NCI-H82 treated with DMSO at 0.1 percent for 48 hours (cell line): ENCODE measurements around the gene CERS1.

Source experiments
- DNase-seq: peaks from one replicate; lab custom pipeline; 2025; ENCODE audit not compliant: unreplicated experiment; lab: John Stamatoyannopoulos, UW

CERS1 gene

DNA sequence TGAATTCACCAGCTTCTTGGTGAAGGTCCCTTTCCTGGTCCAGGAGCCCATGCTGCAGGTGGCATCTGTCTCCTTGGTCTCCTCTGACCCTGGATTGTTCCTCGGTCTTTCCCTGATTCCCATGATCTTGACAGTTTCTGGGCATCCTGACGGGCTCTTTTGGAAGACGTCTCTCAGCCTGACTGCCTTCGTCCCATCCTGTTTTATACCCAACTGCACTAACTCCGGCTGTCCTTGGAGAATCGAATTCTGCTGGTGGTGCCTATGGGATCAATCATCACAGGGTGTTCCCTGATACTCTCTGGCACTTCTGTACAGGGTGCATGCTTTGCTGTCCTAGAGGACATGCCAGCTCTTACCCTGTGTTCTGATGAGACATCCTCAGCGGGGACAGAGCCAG lies 19.1 kb downstream of the CERS1 start:
- DNase-seq: no peak

DNA sequence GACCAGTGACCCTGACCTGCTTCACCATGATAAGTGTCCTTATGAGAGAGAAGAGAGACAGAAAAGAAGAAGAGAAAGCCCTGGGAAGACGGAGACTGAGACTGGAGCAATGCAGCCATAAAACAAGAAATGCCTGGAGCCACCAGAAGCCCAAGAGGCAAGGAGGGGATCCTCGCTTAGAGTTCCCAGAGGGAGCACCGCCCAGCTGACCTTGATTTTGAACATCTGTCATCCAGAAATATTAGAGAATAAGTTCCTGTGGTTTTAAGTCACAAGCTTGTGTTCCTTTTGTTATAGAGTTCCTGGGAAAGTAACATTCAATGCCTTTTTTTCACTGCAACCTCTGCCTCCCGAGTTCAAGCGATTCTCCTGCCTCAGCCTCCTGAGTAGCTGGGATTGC lies 20.2 kb downstream of the CERS1 start:
- no peak for DNase-seq

DNA sequence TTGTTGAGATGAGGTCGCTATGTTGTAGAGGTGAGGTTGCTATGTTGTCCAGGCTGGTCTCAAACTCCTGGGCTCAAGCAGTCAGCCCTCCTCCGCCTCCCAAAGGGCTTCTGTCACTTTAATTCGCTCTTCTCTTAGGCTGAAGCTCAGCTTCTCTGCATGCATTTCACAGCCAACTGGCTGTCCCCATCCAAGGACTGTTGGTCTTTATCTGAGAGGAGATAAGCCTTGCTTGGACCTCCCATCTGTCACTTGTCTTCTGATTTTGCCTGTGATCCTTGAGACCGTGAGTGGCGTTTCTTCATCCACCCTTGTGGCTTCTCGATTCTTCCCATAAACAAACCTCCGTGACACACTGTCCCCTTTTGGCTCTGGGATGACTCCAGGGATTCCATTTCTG lies 24.4 kb downstream of the CERS1 start:
- DNase-seq: peak; percentile 62

DNA sequence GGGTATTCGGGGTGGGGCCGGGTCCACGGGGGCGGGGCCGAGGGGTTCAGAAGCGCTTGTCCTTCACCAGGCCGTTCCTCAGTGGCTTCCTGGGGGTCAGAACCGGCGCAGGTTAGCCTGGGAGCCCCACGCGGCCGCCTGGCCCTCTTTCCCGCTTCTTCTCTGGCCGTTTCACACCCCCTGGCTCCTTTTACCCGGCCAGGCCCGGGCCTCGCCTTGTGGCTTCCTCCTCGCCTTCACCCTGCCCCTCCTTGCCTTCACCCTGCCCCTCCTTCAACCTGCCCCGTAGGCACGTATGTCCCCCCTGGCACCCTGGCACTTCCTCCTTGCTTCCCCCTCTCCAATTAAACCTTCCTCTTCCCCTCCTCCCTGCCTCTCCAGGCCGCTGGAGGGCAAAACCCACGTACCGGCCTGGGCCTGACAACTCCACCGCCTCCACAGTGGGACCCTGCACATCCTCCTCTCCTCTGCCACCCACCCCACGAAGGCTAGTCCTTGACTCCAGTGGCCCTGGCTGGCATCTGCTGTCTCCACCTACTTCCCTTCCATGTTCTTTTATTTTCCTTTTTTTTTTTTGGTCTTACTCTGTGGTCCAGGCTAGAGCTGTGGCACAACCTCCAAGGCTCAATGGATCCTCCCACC lies 25.3 kb downstream of the CERS1 start:
- no peak for DNase-seq

DNA sequence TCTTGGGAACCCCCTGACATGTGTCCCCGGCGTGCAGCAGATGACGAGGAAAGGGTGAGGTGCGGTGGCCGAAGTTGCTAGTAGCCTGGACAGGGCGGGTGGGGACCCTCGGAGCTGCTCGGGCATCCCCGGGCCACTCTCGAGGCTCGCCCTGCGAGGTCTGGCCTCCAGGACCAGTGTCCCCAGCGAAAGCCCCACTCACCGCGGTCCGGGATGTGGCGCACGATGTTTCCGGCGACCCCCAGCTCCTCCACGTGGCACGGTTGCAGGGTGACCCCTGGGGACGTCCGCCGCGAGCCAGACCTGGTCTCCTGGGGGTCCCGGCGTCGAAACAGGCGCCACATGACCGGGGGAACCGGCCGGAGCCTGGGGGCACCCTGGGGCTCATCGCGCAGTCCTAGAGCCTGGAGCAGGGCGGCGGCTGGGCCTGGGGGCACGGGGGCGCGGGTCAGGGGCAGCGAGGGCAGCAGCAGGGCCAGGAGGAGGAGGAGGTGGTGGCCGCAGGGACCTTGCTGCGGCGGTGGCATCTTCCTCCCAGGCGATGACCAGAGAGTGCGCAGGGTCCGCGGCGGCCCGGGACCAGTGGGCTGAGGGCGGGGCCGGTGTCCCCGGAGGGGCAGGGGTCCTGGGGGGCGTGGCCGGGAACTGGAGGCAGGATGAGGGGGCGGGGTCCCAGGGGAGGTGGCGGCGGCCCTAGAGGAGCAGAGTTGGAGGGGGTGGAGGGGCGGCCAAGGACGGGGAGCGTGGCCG lies 26.0 kb downstream of the CERS1 start:
- DNase-seq: no peak

DNA sequence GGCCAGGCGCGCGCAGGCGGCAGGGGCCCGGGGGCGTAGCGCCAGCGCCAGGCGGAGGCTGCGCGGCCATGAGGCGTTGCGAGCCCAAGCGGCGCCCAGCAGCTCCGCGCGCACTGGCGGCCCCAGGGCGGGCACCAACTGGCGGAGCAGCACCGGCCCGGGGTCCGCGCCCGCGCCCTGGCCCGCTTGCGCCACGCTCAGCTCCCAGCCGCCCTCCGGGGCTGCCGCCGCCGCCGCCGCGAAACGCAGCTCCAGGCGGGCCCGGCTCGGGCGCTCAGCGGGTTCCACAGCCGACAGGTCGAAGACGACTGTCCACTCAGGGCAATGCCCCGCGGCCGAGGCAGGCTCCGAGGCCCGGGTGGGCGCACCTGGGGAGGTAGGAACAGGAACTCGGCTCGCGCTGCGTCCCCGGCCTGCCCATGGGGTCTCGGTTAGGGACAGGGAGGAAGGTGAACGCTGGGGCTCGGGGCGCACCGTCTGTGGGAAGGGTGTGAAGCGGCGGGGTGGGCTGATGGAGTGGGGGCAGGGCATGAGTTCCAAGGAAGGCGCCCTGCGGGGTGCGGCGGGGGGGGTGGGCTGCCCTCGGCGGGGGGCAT lies 26.8 kb downstream of the CERS1 start:
- DNase-seq: no peak

DNA sequence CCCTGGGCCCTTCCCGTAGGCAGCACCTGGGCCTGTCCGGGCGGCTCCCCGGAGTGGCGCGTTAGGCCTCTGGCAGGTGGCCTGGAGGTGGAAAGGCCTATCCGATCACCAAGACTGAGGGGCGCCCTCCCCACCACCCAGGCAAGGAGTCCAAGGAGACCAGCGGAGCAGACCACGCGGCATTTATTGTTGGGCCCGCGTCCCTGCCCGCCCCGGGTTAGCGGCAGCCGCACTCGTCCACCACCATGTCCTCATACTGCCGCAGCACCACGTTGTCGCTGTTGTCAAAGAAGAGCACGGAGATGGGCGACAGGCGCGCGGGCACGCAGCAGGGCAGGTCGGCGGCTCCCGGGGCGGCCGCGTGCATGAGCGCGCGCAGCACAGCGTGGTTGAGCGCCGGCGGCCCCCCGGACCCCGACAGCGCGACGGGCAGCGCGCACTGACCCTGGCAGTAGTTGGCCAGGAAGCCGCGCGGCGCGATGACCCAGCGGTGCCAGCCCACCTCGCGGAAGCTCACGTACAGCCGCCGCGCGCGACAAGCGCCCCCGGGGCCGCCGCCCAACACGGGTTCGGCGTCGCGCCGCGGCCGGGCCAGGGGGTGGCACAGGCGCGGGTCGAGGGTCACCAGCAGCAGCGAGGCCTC lies 27.5 kb downstream of the CERS1 start:
- no peak for DNase-seq

DNA sequence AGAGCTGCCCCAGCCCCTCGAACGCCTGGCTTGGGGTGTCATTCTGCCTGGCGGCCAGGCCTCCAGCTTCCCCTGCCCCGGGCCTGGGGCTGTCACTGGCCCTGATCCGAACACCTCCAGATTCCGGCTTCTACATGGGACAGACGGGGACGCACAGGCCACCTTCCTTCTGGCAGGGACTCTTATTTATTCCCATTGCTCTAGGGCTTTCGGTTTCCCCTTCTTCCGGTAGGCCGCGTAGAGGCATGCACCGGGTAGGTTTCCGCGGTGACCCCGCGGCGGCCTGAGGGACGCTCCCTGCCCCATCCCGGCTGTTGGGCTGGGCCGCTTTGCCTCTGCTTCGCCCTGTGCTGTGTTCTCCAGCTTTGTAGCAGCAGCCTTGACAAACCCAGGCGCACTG lies 28.2 kb downstream of the CERS1 start:
- DNase-seq: no peak

DNA sequence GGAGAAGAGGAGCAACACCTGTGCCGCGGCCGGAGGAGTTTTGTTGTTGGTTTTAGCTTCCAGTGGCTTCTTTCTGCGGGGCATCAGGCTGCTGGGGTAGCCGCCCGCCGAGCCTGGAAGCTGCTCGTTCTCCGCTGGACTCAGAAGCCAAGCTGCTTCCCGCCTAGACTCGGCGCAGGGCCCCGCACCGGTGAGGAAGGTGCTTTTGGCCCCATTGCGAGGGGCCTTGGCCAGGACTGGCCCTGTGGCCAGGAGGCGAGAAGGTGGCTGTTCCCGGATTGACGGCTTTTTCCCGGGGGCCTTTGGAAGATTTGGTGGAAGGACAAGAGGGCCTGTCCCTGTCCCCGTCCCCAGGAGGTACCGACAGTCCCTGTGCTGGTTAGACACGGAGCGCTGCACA lies 28.8 kb downstream of the CERS1 start:
- no peak for DNase-seq

DNA sequence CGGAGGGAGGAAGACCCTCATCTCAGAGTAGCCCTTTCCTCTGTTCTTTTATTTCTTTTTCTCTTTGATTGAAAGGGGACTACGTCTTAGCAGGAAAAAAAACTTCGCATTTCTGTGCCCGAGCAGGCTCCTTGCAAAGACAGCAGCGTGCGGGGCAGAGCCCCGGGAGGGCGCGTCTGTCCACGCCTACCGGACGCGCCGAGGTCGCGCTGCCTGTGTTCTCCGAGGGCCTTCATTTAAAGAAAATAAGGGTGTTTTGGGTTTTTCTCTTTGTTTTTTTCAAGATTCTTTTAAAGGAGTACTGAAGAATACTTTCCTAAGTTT lies 29.2 kb downstream of the CERS1 start:
- no peak for DNase-seq

DNA sequence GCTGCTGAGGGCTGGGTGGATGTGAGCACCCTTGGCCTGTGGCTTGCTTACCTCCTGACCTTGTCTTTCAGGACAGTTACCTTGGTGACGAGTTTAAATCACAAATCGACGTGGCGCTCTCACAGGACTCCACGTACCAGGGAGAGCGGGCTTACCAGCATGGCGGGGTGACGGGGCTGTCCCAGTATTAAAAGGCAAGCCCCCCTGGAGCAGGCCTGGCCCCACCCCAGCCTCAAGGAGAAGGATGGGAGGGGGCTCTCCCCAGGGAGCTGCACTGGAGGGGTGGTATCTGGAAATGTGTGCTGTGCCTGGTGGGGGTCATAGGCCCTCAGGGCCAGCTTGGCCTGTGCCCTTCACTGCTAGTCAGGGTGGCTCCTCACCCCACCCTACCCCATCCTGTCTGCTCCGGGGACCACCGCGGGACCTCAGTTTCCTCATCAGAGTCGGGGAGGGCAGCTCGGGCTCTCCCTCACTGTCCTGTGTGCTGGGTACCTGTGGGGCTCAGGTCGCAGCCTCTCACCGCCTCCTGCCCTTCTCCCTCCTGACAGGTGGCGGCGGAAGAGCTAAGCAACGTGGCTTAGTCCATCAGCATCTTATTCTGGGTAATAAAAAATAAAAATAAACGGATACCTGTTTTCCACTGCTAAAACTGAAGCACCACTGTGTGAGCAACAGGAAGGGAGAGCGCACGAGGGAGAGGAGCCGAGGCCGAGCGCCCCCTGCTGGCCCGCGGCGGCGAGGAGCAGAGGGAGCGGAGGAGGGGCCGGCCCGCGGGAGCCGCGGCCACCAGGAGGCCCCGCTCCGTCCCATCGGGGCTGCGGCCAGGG lies 29.8 kb downstream of the CERS1 start:
- peak; percentile 29 for DNase-seq

DNA sequence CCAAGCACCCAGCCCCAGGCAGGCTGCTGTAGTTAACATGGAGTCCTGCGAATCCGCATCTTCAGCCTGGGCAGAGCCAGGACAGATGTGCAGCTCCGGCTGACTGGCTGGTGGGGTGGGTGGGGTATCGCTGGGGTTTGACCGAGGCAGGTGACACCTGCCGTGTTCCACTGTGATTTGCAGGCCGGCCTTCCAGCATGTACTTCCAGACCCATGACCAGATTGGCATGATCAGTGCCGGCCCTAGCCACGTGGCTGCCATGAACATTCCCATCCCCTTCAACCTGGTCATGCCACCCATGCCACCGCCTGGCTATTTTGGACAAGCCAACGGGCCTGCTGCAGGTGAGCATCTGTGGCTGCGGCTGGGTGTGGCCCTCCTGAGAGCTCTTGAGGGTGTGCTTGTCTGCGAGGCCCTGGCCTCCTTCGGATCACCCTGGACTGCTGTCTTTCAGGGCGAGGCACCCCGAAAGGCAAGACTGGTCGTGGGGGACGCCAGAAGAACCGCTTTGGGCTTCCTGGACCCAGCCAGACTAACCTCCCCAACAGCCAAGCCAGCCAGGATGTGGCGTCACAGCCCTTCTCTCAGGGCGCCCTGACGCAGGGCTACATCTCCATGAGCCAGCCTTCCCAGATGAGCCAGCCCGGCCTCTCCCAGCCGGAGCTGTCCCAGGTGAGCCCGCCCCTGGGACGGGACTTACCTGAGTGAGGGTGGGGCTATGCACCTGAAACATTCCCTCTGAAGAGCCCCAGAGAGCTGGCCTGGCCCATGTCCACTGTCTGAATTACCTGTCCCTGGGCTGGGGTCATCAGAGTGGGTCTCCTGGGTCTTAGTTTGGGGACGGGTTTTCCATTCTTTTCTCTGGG lies 30.6 kb downstream of the CERS1 start:
- no peak for DNase-seq

DNA sequence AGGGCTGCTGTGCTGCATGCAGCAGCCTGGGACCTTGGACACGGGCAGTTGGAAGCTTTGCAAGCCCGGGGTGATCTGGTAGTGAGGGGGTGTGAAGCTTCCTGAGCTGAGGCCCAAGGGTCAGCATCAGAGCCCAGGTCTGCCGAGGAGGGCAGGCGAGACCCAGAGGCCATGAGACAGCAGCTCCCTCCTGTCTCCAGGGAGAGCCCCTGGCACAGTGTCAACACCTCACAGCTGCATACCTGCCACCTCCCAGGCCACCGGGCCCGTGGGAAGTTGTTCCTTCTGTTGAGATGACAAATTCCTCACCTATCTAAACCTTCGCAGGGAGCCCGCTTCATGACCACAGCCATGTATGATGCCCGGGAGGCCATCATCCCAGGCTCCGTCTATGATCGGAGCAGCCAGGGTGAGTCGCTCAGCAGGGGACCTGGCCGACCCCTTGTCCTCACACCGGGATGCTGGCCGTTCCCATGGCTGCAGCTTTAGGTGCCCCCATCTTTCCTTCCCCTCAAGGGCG lies 32.1 kb downstream of the CERS1 start:
- DNase-seq: no peak

DNA sequence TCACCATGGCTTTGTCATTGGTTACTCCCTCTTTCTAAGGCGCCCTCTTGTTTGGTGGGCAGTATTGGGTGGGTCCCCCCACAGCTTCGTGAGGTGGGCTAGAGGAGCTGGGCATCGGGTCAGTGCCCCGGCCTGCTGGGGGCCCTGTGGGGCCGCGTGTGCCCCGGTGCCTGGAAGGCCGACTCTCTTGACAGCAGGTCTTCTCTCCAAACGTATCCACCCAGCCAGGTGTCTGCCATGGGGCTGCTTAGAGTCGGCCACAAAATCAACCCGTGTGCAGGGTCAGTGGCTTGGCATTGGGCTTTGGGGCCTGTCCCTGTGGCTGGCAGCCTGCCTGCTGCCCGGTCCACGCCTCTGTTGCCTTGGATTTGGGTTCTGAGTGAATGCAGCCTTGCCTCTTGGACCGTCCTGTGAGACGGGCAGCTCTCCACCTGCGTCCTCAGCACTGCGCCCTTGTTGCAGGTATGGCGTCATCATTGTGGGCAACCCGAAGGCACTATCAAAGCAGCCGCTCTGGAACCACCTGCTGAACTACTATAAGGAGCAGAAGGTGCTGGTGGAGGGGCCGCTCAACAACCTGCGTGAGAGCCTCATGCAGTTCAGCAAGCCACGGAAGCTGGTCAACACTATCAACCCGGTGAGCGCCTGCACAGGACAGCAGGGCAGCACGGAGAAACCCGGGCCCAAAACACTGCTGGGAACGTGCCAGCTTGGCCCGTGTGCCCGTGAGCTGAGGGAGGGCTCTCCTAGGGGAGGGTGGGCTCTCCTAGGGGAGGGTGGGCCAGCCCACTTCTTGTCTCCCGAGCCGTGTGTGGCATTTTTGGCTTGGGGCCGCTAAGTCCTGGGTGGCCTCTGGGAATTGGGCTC lies 32.7 kb downstream of the CERS1 start:
- no peak for DNase-seq

DNA sequence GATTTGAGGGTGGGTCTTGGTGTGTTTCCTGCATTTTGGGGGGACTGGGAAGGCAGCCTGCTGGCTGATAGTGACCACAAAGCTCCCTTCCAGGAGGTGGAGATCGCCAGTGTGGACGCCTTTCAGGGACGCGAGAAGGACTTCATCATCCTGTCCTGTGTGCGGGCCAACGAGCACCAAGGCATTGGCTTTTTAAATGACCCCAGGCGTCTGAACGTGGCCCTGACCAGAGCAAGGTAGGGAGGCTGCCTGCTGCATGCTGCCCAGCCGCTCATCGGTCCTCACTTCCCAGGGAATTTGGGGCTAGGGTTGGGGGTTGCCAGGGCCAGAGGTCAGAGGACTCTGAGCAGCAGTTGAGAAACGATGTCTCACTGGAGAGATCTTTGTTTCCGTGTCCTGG lies 34.0 kb downstream of the CERS1 start:
- no peak for DNase-seq

DNA sequence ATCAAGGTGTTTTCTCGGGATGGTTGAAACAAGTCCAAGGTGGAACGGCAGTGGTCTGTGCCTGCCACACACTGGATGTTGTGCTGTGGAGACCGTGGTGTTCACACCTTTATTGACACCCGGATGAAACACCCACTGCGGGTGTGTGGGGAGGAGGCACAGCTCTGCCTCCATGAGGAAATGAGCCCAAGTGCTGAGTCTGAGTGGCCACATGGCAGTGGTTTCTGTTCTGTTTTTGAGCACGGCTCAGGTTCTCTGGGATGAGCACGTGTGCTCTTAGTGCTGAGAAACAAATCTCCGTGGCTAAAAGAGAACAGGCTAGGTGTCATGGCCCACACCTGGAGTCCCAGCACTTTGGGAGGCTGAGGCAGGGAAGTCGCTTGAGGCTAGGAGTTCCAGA lies 34.7 kb downstream of the CERS1 start:
- DNase-seq: no peak

DNA sequence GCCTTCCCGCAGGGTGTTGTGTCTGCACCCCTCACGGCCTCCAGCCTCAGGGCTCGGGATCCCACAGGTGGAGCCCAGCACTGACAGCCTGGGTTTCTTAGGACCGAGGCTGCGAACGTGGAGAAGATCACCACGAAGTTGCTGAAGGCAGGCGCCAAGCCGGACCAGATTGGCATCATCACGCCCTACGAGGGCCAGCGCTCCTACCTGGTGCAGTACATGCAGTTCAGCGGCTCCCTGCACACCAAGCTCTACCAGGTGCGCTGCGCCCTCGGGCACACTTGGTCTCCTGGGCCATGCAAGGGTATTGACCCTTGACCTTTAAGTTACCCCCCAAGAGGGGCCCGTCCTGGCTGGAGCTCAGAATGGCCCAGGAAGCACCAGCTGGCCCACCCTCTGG lies 35.2 kb downstream of the CERS1 start:
- no peak for DNase-seq

DNA sequence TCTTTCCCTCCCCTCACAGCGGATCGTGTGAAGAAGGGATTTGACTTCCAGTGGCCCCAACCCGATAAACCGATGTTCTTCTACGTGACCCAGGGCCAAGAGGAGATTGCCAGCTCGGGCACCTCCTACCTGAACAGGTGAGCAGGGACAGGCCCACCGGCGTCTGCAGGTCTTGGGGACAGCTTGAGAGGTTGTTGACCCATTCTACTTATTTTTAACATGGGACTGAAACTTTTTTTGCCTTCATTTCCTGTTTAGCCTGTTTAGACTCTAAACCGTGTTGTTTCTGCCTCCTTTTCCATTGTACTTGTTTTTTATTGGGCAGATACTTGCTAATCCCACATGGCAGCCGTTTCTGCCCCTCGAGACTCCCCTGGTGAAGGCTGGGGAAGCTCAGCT lies 35.7 kb downstream of the CERS1 start:
- DNase-seq: no peak

DNA sequence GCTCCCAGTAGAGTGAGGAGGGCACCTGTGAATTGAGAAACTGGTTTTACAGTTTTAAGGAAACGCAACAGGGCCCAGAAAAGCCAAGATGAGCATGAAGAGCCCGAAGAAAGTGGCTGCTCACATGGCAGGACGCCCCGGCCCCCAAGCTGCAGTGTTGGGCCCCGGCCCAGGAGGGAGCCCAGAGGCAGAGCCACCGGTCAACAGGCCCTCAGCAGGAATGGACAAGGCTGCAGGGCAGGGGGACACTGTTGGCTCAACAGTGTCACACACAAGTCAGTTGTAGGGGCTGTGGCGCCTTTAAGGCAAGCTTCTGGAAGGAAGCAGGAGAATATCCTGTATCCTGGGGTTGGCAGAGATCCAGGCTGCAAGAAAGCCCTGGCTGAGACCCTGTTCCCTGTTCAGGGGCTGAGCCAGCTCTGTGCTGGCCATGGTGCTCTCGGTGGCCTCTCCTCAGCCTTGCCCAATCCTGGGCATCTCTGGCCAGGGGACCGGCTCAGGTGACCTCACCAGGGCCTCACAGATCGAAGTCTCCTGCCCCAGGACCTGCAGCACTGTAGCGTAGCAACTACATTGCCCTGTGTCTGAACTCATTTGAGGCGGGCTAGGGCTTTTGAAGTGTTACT lies 36.2 kb downstream of the CERS1 start:
- DNase-seq: no peak
